IMR-90 (cell line): ENCODE measurements around the gene N4BP2.
"Not testable (repeated sequence)": the region's sequence is repeated elsewhere in the genome, so short reads cannot be mapped to it uniquely, and the experiment has no call there.

Experiments
- FOS ChIP-seq: fragments of 150-350 bp; IDR thresholded peaks from 2 replicates; pipeline ENCODE4 v1.6.1; 2016; ENCODE audit warnings: low read depth, low read length
- POLR2A ChIP-seq: IDR thresholded peaks from 2 replicates; pipeline ENCODE4 v1.6.1; 2012; ENCODE audit warnings: mild to moderate bottlenecking, low read depth, low read length
- RAD21 ChIP-seq: IDR thresholded peaks from 2 replicates; pipeline ENCODE4 v1.6.1; 2012; ENCODE audit warnings: low read length, improper control_type of control experiment
- SMC3 ChIP-seq: fragments of 150-350 bp; IDR thresholded peaks from 2 replicates; pipeline ENCODE4 v1.6.1; 2016; ENCODE audit warnings: low read depth, mild to moderate bottlenecking, antibody characterized with exemption, low read length, moderate library complexity
- TF ChIP-seq, protein P1 (sequence below): conservative IDR thresholded peaks from 2 replicates; pipeline ENCODE4 v1.5.1; 2012; ENCODE audit warnings: mild to moderate bottlenecking, low read depth, low read length, improper control_type of control experiment

GRCh38 chr4:40107150-40107549, 50.5 kb downstream of the N4BP2 start:
- TF ChIP-seq, protein P1, sequence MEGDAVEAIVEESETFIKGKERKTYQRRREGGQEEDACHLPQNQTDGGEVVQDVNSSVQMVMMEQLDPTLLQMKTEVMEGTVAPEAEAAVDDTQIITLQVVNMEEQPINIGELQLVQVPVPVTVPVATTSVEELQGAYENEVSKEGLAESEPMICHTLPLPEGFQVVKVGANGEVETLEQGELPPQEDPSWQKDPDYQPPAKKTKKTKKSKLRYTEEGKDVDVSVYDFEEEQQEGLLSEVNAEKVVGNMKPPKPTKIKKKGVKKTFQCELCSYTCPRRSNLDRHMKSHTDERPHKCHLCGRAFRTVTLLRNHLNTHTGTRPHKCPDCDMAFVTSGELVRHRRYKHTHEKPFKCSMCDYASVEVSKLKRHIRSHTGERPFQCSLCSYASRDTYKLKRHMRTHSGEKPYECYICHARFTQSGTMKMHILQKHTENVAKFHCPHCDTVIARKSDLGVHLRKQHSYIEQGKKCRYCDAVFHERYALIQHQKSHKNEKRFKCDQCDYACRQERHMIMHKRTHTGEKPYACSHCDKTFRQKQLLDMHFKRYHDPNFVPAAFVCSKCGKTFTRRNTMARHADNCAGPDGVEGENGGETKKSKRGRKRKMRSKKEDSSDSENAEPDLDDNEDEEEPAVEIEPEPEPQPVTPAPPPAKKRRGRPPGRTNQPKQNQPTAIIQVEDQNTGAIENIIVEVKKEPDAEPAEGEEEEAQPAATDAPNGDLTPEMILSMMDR: not testable (repeated sequence)
- TF ChIP-seq POLR2A, FOS, SMC3, RAD21: not testable (repeated sequence)
